Subcutaneous adipose tissue (tissue), 4 donors: ENCODE results near the gene TRMT1. TPM values are rescaled to one million over a fixed set of nuclear protein-coding genes. Genes with fewer than 3 reads are reported as not detected.

Source experiments
- total RNA-seq, 4 donors: library from RNA; depleted of rRNA; stranded (reverse); fragments of >200 nt; gene quantifications; one replicate each; pipeline ENCODE4 v1.1.0, GENCODE V29; 2016
- TF ChIP-seq, protein P1 (sequence below): fragments of 450-650 bp; IDR thresholded peaks from one replicate; pipeline ENCODE4 v1.5.1; 2016; ENCODE audit warnings: low read depth, mild to moderate bottlenecking, control low read depth, antibody characterized with exemption, moderate library complexity

Gene TRMT1
- total RNA-seq, 4 donors from 2014 or later = 19.5 to 35.6 (median 27.2) TPM

DNA sequence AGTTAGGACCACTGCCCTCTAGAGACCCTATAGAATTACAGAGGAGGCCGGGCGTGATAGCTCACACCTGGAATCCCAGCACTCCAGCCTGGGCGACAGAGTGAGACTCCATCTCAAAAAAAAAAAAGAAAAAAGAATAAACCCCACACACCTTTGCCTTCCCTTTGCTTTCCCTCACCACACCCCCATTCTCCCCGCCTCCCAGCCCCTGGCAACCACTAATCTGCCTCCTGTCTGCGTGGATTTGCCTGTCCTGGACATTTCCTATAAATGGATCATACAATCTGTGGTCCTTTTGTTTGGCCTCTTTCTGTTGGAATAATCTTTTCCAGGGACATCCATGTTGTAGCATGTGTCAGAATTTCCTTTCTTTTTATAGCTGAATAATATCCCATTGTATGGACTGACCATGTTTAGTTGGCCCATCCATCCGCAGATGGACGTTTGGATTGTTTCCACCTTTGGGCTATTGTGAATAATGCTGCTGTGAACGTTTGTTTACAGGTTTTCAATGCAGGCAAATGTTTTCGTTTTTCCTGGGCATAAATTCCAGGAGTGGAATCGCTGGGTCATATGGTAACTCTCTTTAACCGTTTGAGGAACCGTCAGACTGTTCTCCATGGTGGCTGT is 16.8 kb upstream of the TRMT1 start:
- TF ChIP-seq, protein P1, sequence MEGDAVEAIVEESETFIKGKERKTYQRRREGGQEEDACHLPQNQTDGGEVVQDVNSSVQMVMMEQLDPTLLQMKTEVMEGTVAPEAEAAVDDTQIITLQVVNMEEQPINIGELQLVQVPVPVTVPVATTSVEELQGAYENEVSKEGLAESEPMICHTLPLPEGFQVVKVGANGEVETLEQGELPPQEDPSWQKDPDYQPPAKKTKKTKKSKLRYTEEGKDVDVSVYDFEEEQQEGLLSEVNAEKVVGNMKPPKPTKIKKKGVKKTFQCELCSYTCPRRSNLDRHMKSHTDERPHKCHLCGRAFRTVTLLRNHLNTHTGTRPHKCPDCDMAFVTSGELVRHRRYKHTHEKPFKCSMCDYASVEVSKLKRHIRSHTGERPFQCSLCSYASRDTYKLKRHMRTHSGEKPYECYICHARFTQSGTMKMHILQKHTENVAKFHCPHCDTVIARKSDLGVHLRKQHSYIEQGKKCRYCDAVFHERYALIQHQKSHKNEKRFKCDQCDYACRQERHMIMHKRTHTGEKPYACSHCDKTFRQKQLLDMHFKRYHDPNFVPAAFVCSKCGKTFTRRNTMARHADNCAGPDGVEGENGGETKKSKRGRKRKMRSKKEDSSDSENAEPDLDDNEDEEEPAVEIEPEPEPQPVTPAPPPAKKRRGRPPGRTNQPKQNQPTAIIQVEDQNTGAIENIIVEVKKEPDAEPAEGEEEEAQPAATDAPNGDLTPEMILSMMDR = no peak

DNA sequence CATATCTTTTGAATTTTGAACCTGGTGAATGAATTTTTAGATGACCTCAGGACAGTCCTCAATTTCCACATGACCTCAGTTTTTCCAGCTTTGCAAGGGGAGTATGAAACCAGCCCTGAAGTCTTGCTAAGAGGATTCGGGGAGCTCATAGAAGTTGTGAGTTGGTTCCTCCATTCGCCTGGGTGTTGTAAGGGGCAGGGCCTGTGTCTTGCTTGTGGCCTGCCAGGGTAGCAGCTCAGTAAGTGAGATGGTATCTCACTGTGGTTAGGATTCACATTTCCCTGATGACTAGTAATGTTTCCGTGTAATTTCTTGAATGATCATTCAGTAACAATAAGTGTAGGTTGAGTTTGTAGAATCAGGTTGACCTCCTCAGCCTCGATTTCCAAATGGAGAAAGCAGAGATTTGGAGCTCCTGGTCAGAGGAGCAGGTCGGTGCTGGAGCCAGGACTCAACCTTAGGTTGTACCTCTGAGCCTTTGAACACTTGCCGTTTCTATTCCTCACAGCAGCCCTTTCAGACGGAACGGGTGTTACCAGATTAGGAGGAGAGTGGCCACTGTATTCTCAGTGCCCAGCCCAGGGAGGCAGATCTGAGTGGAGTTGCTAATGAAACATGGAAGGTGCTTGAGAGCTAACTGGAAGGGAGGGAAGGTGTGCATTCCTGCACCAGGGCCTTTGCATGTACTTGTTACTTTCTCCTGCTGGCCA is 16.1 kb upstream of the TRMT1 start:
- TF ChIP-seq, protein P1 = no peak

DNA sequence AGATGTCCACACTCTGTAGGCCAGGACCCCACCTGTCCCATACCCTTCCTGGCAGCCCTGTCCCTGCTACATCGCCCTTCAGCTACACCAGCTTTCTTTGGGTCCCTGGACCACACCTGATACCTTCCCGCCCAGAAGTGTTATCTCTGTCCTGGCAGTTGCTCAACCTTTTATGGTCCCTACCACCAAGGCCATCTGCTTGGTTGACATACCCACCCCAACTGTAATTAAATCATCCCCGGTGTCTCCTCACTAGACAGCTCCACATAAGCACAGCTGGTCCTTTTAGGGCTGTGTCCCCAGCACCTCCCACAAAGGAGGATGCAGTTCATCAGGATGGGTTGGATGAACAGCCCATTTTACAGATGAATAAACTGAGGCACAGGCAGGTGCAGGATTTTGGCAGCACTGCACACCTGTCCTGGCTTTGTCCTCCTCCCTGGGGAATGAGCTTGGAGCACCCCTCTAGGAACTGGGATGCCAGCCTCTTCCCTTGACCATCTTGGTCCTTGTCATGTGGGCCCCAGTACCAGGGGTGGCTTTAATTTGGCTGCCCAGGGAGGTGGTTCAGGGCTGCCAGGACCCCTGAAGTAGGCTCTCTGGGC is 14.4 kb upstream of the TRMT1 start:
- TF ChIP-seq, protein P1 = no peak

DNA sequence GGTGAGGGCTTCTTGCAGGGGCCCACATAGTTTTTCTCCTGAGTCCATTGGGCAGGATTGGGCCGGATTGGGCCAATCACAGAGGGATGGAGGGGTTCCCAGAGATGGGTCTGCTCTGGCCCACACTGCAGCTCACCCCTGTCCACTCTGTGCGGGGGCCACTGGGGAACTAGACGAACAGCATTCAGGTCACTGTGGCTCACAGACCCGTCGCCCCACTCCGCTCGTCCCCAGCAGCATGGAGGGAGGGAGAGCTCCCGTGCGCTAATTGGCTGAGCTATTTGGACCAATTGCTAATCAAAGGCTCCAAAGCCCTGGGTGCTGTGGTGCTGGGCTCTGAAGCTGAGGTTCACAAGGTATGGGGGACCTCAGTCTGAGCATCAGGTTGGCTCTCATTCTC is 12.8 kb upstream of the TRMT1 start:
- TF ChIP-seq, protein P1 = no peak

DNA sequence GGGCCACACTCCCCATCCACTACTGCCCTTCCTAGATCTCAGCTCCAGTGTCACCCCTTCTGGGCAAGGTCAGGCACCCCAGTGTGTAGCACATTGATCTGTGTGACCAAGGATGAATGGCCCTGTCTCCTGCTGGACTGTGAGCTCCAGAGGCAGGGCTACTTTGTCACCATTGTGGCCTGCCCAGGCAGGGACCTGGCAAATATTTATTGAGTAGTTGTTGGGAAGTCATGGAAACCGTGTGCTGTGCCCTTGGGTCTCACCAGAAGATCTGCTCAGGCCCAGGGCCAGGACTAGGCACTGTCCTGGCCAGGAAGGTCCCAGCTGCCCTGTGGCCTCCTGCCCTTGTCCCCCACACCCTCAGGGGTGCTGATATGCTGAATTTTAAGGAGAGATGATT is 12.0 kb upstream of the TRMT1 start:
- TF ChIP-seq, protein P1 = no peak

DNA sequence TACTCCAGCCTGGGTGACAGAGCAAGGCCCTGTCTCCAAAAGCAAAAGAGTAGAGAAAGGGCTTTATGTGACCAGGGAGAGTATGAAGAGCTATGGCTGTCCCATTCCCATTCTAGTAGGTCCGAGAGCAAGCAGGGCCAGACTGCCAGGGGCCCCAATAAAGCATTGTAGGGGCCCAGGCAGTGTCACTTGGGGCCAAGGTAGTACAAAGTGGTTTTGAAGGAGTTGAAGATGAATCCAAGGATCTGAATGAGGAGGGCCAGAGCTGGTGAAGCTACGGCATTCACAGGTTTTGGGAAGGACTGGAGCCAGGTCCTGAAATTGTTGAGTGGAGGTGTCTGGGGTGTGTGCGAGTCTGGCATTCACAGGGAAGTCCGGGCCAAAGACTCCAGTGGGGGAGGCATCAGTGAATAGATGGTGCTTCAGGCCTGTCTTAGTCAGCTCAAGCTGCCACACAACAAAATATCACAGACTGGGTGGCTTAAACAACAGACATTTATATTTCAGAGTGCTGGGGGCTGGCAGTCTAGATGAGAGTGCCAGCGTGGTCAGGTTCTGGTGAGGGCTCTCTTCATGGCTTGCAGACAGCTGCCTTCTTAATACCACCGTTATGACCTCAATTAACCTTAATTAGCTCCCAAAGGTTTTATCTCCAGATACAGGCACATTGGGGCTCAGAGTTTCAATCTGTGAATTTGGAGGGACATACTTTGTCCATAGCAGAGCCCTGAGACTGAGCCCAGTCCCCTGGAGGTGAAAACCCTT is 11.5 kb upstream of the TRMT1 start:
- TF ChIP-seq, protein P1 = no peak

DNA sequence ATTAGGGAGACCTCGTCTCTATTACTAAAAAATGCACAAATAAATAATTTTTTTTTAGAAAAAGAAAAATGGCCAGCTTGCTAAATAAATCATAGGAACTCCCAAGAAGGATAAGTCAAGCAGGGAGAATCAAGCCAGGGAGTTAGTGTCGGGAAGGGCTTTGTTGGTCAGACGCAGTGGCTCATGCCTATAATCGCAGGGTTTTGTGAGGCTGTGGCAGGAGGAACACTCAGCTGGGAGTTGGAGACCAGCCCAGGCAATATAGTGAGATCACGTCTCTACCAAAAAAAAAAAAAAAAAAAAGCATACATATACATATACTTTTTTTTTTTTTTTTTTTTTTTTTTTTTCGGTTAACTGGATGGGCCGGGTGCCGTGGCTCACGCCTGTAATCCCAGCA is 10.5 kb upstream of the TRMT1 start:
- TF ChIP-seq, protein P1 = no peak
